Measurements from ENCODE around the gene ZCCHC7. TPM values are rescaled to one million over a fixed set of nuclear protein-coding genes. Genes with fewer than 3 reads are reported as not detected.

The ZCCHC7 gene
- total RNA-seq, 1 donor = 25.0 TPM

GRCh38 chr9:37281541-37281940 lies 161.2 kb downstream of the ZCCHC7 start:
- DNase-seq (ENCODE audit: low read depth) = no peak
- TF ChIP-seq CTCF (IDR thresholded peaks at IDR 0.05; ENCODE audit: insufficient read depth, low read depth, low read length) = no peak
- H3K4me3 ChIP-seq (ENCODE audit: low read depth, low read length) = no peak overlapping the region

- TF ChIP-seq CTCF (IDR thresholded peaks at IDR 0.05; ENCODE audit: insufficient read depth, low read depth, low read length) = no peak
- H3K4me3 ChIP-seq (ENCODE audit: low read depth, low read length) = no peak overlapping the region
- DNase-seq (ENCODE audit: low read depth) = no peak
Observed at GRCh38 chr9:37283730-37284325, 163.5 kb downstream of the ZCCHC7 start.

GRCh38 chr9:37284636-37285035 lies 164.3 kb downstream of the ZCCHC7 start:
- no peak overlapping the region for H3K4me3 ChIP-seq (ENCODE audit: low read depth, low read length)
- TF ChIP-seq CTCF (IDR thresholded peaks at IDR 0.05; ENCODE audit: insufficient read depth, low read depth, low read length) = no peak
- no peak for DNase-seq (ENCODE audit: low read depth)

GRCh38 chr9:37286530-37287175 lies 166.3 kb downstream of the ZCCHC7 start:
- no peak for DNase-seq (ENCODE audit: low read depth)
- no peak overlapping the region for H3K4me3 ChIP-seq (ENCODE audit: low read depth, low read length)
- no peak for TF ChIP-seq CTCF (IDR thresholded peaks at IDR 0.05; ENCODE audit: insufficient read depth, low read depth, low read length)

GRCh38 chr9:37287317-37287716 lies 166.9 kb downstream of the ZCCHC7 start:
- H3K4me3 ChIP-seq (ENCODE audit: low read depth, low read length) = no peak overlapping the region
- TF ChIP-seq CTCF (IDR thresholded peaks at IDR 0.05; ENCODE audit: insufficient read depth, low read depth, low read length) = no peak
- no peak for DNase-seq (ENCODE audit: low read depth)

GRCh38 chr9:37289631-37290030 lies 169.3 kb downstream of the ZCCHC7 start:
- TF ChIP-seq CTCF (IDR thresholded peaks at IDR 0.05; ENCODE audit: insufficient read depth, low read depth, low read length) = no peak
- no peak overlapping the region for H3K4me3 ChIP-seq (ENCODE audit: low read depth, low read length)
- no peak for DNase-seq (ENCODE audit: low read depth)

Measured in fibroblast of villous mesenchyme (primary cell).